RWPE2 (cell line): ENCODE data around the gene EI24.

Experiments
- ATAC-seq: fragments of 200-7000 bp; cut with Tn5 transposase; 3 replicates; pipeline ENCODE4 v1.9.1; 2021; ENCODE audit warnings: low read depth
- DNase-seq: peaks from one replicate; pipeline ENCODE4 v3.0.0-alpha.2; 2020; ENCODE audit warnings: low spot score
- H3K27ac ChIP-seq: fragments of 450-650 bp; 2 replicates; pipeline ENCODE4 v1.5.1; 2017; ENCODE audit warnings: mild to moderate bottlenecking; ENCODE audit not compliant: poor library complexity, severe bottlenecking
- H3K27me3 ChIP-seq: fragments of 250-450 bp; sonication (Bioruptor Pico); 2 replicates; pipeline ENCODE4 v1.5.1; 2021; ENCODE audit warnings: mild to moderate bottlenecking, moderate library complexity; ENCODE audit not compliant: insufficient read depth, poor library complexity, severe bottlenecking
- H3K36me3 ChIP-seq: fragments of 250-450 bp; sonication (Bioruptor Pico); 2 replicates; pipeline ENCODE4 v1.5.1; 2020; ENCODE audit warnings: low read depth, mild to moderate bottlenecking, moderate library complexity
- H3K4me1 ChIP-seq: fragments of 250-450 bp; sonication (Bioruptor Pico); 2 replicates; pipeline ENCODE4 v1.5.1; 2021; ENCODE audit warnings: mild to moderate bottlenecking, moderate library complexity; ENCODE audit not compliant: insufficient read depth, poor library complexity, severe bottlenecking
- H3K4me3 ChIP-seq: fragments of 250-450 bp; sonication (Bioruptor Pico); 2 replicates; pipeline ENCODE4 v1.5.1; 2021; ENCODE audit warnings: mild to moderate bottlenecking, moderate library complexity; ENCODE audit not compliant: severe bottlenecking
- H3K9me3 ChIP-seq: fragments of 250-450 bp; sonication (Bioruptor Pico); 2 replicates; pipeline ENCODE4 v1.5.1; 2021; ENCODE audit warnings: mild to moderate bottlenecking, moderate library complexity; ENCODE audit not compliant: severe bottlenecking
- TF ChIP-seq, protein P1 (sequence below): fragments of 450-650 bp; IDR thresholded peaks from one replicate; pipeline ENCODE4 v1.5.1; 2017; ENCODE audit warnings: mild to moderate bottlenecking, moderate library complexity; ENCODE audit not compliant: poor library complexity, severe bottlenecking

EI24 gene

DNA sequence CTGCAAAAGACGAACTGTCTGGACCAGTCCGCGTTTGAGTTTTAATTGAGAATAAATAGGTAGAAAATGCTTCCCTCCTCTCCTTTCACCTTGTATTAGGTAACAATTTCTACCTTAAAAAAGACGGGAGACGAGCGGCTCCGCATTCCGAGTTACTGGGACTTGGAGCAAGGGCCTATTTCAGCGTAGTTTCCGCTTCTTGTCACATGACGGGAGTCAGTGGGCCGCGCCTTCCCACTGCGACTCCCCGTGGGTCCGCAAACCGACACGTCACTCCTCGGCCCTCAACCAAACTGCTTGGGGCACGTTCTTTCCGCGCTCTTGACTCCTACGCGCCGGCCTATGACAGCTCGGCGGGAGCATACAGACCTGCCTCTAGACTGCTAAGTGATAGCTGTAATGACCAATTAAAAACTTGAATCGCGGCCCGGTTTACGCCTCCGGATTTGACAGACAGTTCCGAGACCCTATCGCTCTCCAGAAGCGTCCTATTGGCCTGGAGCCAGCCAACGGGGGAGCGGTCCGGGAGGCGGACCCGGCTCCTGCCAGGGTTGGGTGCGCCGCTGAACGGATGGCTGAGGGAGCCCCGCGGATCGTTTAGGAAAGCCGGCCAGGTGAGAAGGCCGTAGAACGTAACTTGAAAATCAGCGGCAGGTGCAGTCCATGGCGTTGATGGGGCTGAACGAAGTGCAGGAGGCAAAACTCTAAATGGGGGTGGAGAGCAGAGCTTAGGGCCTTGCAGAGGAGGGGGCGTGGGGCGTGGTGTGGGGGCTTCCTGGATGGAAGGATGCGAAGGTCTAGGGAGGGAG is 23.2 kb downstream of the EI24 start, which contains the start of gene STT3A:
Gene STT3A, plus strand, starts transcription at position 548 of the 809 bp plus-strand sequence. CDS start 3,064 bp downstream, outside the sequence.
- Histone ChIP-seq H3K4me1 (peaks cover 18% of the 10 kb centered on the region), H3K4me3 (peak within 1 kb of the TSS; percentile 72), H3K27ac (peak within 1 kb of the TSS; percentile 72), H3K9me3 (no peaks in the 10 kb centered on the region), H3K27me3 (no peaks in the 10 kb centered on the region), H3K36me3 (peaks cover 36% of the 10 kb centered on the region)
- TF ChIP-seq, protein P1, sequence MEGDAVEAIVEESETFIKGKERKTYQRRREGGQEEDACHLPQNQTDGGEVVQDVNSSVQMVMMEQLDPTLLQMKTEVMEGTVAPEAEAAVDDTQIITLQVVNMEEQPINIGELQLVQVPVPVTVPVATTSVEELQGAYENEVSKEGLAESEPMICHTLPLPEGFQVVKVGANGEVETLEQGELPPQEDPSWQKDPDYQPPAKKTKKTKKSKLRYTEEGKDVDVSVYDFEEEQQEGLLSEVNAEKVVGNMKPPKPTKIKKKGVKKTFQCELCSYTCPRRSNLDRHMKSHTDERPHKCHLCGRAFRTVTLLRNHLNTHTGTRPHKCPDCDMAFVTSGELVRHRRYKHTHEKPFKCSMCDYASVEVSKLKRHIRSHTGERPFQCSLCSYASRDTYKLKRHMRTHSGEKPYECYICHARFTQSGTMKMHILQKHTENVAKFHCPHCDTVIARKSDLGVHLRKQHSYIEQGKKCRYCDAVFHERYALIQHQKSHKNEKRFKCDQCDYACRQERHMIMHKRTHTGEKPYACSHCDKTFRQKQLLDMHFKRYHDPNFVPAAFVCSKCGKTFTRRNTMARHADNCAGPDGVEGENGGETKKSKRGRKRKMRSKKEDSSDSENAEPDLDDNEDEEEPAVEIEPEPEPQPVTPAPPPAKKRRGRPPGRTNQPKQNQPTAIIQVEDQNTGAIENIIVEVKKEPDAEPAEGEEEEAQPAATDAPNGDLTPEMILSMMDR, result no peak
- ATAC-seq (peak; percentile 95), DNase-seq (peak; percentile 98)

GRCh38 chr11:125593114-125593820 is 24.0 kb downstream of the EI24 start:
- Histone ChIP-seq H3K9me3 (no peaks in the 10 kb centered on the region), H3K27me3 (no peaks in the 10 kb centered on the region), H3K4me1 (peaks cover 18% of the 10 kb centered on the region), H3K4me3 (peak overlapping the region; percentile 72), H3K36me3 (peaks cover 42% of the 10 kb centered on the region), H3K27ac (peak overlapping the region; percentile 72)
- TF ChIP-seq, protein P1, result no peak
- peak; percentile 10; the same call in 2 of the 3 replicates for ATAC-seq
- peak; percentile 56 for DNase-seq

DNA sequence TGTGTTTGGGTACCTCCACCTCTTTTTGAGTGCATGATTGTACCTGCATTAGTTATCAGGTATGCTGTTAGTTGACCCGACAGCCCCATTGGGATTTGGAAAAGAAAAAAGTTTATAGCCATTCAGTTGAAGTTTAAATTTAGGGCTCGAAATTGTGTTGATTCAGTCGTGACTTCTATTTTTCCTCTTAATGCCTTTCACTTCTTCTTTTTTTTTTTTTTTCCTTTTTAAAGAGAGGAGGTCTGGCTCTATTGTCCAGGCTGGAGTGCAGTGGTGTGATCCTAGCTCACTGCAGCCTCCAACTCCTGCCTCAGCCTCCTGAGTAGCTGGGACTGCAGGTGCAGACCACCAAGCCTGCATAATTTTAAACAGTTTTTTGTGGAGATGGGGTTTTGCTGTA is 25.7 kb downstream of the EI24 start:
- TF ChIP-seq, protein P1, result no peak
- no peak overlapping the region for H3K4me3 ChIP-seq
- no peak overlapping the region for H3K27ac ChIP-seq
- ATAC-seq, result no peak
- H3K9me3 ChIP-seq, result no peaks in the 10 kb centered on the region
- H3K4me1 ChIP-seq, result peaks cover 13% of the 10 kb centered on the region
- no peaks in the 10 kb centered on the region for H3K27me3 ChIP-seq
- no peak for DNase-seq
- H3K36me3 ChIP-seq, result peaks cover 56% of the 10 kb centered on the region

DNA sequence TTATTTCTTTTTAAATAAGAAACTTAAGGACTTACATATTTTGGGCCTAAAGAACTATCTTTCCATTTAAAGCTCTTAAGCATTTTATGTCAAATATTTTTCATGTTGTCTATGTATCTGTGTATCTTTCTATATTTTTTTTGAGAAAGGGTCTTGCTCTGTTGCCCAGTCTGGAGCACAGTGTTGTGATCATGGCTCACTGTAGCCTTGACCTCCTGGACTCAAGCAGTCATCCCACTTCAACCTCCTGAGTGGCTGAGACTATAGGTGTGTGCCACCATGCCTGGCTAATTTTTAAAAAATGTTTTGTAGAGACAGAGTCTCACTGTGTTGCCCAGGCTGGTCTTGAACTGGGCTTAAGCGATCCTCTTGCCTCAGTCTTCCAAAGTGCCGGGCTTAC is 31.4 kb downstream of the EI24 start:
- ATAC-seq, result no peak
- Histone ChIP-seq H3K27me3 (no peaks in the 10 kb centered on the region), H3K36me3 (peaks cover 95% of the 10 kb centered on the region)

More for the DNA sequence above, 31.4 kb downstream of the EI24 start:
- no peak for DNase-seq
- no peaks in the 10 kb centered on the region for H3K9me3 ChIP-seq
- H3K4me1 ChIP-seq, result no peaks in the 10 kb centered on the region
- TF ChIP-seq, protein P1, result no peak
- no peak overlapping the region for H3K4me3 ChIP-seq
- H3K27ac ChIP-seq, result no peak overlapping the region
